Fibroblast of skin of scalp (primary cell): ENCODE results near the gene VCP.

Experiments
- DNase-seq: peaks from one replicate; pipeline ENCODE4 v3.0.0-alpha.2; 2013

The VCP gene

GRCh38 chr9:35103660-35104191, 31.3 kb upstream of the VCP start:
- DNase-seq, result no peak

- DNase-seq, result peak; percentile 96
Observed at GRCh38 chr9:35102769-35103659, 30.6 kb upstream of the VCP start, which contains the start of gene STOML2. TSS of gene STOML2 (minus strand) at chr9:35103131. CDS start at chr9:35103094, 37 bp downstream.

GRCh38 chr9:35102465-35102768, 30.0 kb upstream of the VCP start:
- no peak for DNase-seq

- DNase-seq, result no peak
Observed at GRCh38 chr9:35097573-35097972, 25.1 kb upstream of the VCP start.

GRCh38 chr9:35096035-35096849, 23.8 kb upstream of the VCP start, which contains the start of gene PIGO:
TSS of gene PIGO (minus strand) at chr9:35096591. CDS start at chr9:35095565, 1,026 bp downstream.
- peak; percentile 83 for DNase-seq

GRCh38 chr9:35091536-35091935, 19.1 kb upstream of the VCP start:
- no peak for DNase-seq

- no peak for DNase-seq
Observed at GRCh38 chr9:35089434-35089833, 17.0 kb upstream of the VCP start.

- no peak for DNase-seq
Observed at GRCh38 chr9:35085078-35085477, 12.7 kb upstream of the VCP start.

- DNase-seq, result peak; percentile 91
Observed at GRCh38 chr9:35079426-35080341, 7.3 kb upstream of the VCP start, which contains the start of gene FANCG. TSS of gene FANCG (minus strand) at chr9:35079942. CDS start at chr9:35079524, 418 bp downstream.

- no peak for DNase-seq
Observed at GRCh38 chr9:35079041-35079425, 6.6 kb upstream of the VCP start.

- no peak for DNase-seq
Observed at GRCh38 chr9:35078066-35078465, 5.6 kb upstream of the VCP start.

GRCh38 chr9:35076848-35077247, 4.4 kb upstream of the VCP start:
- DNase-seq, result no peak

GRCh38 chr9:35075358-35075757, 2.9 kb upstream of the VCP start:
- DNase-seq, result no peak

- no peak for DNase-seq
Observed at GRCh38 chr9:35074791-35075190, 2.4 kb upstream of the VCP start.

- no peak for DNase-seq
Observed at GRCh38 chr9:35074141-35074540, 1.7 kb upstream of the VCP start.

GRCh38 chr9:35073279-35073612, 821 bp upstream of the VCP start:
- no peak for DNase-seq

- peak; percentile 85 for DNase-seq
Observed at GRCh38 chr9:35071814-35072460, 488 bp downstream of the VCP start.

GRCh38 chr9:35070823-35071813, 1.3 kb downstream of the VCP start:
- DNase-seq, result peak; percentile 18

GRCh38 chr9:35069020-35069419, 3.4 kb downstream of the VCP start:
- DNase-seq, result no peak

- no peak for DNase-seq
Observed at GRCh38 chr9:35067056-35067455, 5.4 kb downstream of the VCP start.
